Measurements from ENCODE around the gene ZNF524.

DNA sequence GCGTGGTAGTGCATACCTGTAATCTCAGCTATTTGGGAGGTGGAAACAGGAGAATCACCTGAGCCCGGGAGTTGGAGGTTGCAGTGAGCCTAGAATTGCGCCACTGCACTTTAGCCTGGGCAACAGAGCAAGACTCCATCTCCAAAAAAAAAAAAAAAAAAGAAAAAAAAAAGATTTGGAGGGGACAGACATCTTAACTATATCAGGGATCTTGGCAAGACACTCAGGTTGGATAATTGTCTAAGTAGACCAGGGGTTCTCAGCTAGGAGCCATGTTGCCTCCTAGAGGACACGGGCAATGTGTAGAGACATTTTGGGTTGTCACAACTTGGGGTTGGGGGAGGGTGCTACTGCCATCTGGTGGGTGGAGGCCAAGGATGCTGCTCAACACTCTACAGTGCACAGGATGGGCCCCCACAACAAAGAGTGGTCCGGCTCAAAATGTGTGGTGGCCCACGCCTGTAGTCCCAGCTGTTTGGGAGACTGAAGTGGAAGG is 38.8 kb downstream of the ZNF524 start:
- TF ChIP-seq GTF2F1 (IDR thresholded peaks at IDR 0.05; ENCODE audit: low read depth, low read length), result no peak
- TF ChIP-seq CTCF (IDR thresholded peaks at IDR 0.05 in 2 of 3, conservative IDR thresholded peaks at IDR 0.05 in 1 of 3; ENCODE audit: insufficient read depth in 2 of 3, low read depth in 1 of 3, low read length in 3 of 3), result peak; percentile 73 to 94 (median 77)
- no peak for TF ChIP-seq GABPA (tag; conservative IDR thresholded peaks at IDR 0.05; ENCODE audit: low read depth)
- TF ChIP-seq USF2 (CRISPR knock-in tag; IDR thresholded peaks at IDR 0.05), result no peak
- no peak for TF ChIP-seq HIVEP1 (CRISPR knock-in tag; IDR thresholded peaks at IDR 0.05)
- TF ChIP-seq CBFB (CRISPR knock-in tag; IDR thresholded peaks at IDR 0.05), result no peak
- no peak for TF ChIP-seq KAT7 (CRISPR knock-in tag; IDR thresholded peaks at IDR 0.05; ENCODE audit: borderline replicate concordance)
- TF ChIP-seq, protein P1, sequence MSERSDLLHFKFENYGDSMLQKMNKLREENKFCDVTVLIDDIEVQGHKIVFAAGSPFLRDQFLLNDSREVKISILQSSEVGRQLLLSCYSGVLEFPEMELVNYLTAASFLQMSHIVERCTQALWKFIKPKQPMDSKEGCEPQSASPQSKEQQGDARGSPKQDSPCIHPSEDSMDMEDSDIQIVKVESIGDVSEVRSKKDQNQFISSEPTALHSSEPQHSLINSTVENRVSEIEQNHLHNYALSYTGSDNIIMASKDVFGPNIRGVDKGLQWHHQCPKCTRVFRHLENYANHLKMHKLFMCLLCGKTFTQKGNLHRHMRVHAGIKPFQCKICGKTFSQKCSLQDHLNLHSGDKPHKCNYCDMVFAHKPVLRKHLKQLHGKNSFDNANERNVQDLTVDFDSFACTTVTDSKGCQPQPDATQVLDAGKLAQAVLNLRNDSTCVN (CRISPR knock-in tag; IDR thresholded peaks at IDR 0.05), result no peak
- peak; percentile 39 for TF ChIP-seq CTCFL (IDR thresholded peaks at IDR 0.05; ENCODE audit: borderline replicate concordance, insufficient read depth, low read depth, low read length, poor library complexity, severe bottlenecking)
- TF ChIP-seq EZH2 (IDR thresholded peaks at IDR 0.05; ENCODE audit: borderline replicate concordance, low read depth, low read length), result no peak
- no peak for TF ChIP-seq FOXJ3 (CRISPR knock-in tag; IDR thresholded peaks at IDR 0.05)
- TF ChIP-seq THRA (IDR thresholded peaks at IDR 0.05), result no peak
- TF ChIP-seq ZNF785 (CRISPR knock-in tag; IDR thresholded peaks at IDR 0.05), result no peak
- TF ChIP-seq TFAM (CRISPR knock-in tag; conservative IDR thresholded peaks at IDR 0.05), result no peak
